ENCODE measurements around the gene POLR3B. TPM values are rescaled to one million over a fixed set of nuclear protein-coding genes. Genes with fewer than 3 reads are reported as not detected.

Gene POLR3B
- total RNA-seq, 1 experiment from 2014 or later = 12.9 TPM

DNA sequence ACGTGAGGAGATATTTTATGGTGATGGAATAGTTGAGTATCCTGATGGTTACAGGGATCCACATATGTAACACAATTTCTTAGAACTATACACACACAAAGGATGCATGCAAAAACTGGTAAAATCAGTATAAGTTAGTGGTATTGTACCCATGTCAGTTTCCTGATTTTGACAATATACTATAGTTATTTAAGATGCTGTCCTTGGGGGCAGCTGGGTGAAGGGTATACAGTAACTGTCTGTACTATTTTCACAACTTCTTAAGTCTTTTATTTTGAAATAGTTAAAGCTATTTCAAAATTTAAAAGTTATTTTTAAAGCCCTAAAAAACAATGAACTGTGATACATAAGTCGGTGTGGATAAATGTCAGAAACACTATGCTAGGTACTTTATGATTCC lies 24.5 kb upstream of the POLR3B start:
- BruUV-seq (replicated peaks) = no TSS peak
- ChIA-PET POLR2A (ENCODE audit: unreplicated experiment) (no interaction called here), CTCF (no interaction called here)
- Histone ChIP-seq H2AFZ (no peak overlapping the region), H3K27ac (no peak overlapping the region), H3K4me1 (replicated peaks; ENCODE audit: insufficient read depth) (no peaks in the 10 kb centered on the region), H3K36me3 (ENCODE audit: low read depth) (no peaks in the 10 kb centered on the region; the same call in 1 of the 2 replicates), H3K79me2 (ENCODE audit: low read depth) (no peaks in the 10 kb centered on the region), H3F3A (ENCODE audit: insufficient read depth, low read depth) (no peaks in the 10 kb centered on the region), H3K9me2 (ENCODE audit: insufficient read depth) (no peaks in the 10 kb centered on the region), H3K4me2 (no peak overlapping the region), H4K20me1 (ENCODE audit: insufficient read depth) (no peaks in the 10 kb centered on the region), H3K27me3 (ENCODE audit: insufficient read depth, low read depth) (no peaks in the 10 kb centered on the region), H3K9me3 (ENCODE audit: insufficient read depth, low read depth) (no peaks in the 10 kb centered on the region), H3K4me3 (no peak overlapping the region)
- TF ChIP-seq, protein P1, sequence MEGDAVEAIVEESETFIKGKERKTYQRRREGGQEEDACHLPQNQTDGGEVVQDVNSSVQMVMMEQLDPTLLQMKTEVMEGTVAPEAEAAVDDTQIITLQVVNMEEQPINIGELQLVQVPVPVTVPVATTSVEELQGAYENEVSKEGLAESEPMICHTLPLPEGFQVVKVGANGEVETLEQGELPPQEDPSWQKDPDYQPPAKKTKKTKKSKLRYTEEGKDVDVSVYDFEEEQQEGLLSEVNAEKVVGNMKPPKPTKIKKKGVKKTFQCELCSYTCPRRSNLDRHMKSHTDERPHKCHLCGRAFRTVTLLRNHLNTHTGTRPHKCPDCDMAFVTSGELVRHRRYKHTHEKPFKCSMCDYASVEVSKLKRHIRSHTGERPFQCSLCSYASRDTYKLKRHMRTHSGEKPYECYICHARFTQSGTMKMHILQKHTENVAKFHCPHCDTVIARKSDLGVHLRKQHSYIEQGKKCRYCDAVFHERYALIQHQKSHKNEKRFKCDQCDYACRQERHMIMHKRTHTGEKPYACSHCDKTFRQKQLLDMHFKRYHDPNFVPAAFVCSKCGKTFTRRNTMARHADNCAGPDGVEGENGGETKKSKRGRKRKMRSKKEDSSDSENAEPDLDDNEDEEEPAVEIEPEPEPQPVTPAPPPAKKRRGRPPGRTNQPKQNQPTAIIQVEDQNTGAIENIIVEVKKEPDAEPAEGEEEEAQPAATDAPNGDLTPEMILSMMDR (conservative IDR thresholded peaks at IDR 0.05) = no peak
- no peak for TF ChIP-seq EZH2 (IDR thresholded peaks at IDR 0.05; ENCODE audit: low read depth)
- no peak for DNase-seq
- intact Hi-C loops (cut with micrococcal nuclease; ENCODE audit: unreplicated experiment) = no loop called here

DNA sequence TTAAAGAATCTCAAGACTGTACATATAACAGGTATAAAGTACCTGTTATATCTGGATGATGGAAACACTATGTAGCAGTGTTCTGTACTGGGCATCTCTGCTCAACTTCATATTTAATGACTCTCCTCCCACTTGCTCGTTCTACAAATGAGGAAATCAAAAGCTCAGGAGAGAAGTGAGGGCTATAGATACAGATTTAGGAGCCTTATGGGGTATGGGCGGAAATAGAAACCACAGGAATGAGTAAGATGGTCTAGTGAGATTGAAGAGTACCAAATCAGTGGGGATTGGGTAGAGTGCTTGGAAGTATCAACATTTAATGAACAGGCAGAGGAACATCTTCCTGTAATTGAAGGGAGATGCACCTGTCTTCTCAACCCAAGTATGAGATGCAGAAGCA lies 23.8 kb upstream of the POLR3B start:
- H3K79me2 ChIP-seq (ENCODE audit: low read depth) = no peaks in the 10 kb centered on the region
- no peak overlapping the region for H3K27ac ChIP-seq
- intact Hi-C loops (cut with micrococcal nuclease; ENCODE audit: unreplicated experiment) = no loop called here
- no peak overlapping the region for H3K4me2 ChIP-seq
- H2AFZ ChIP-seq = no peak overlapping the region
- no peaks in the 10 kb centered on the region for H3K9me2 ChIP-seq (ENCODE audit: insufficient read depth)
- H3K9me3 ChIP-seq (ENCODE audit: insufficient read depth, low read depth) = no peaks in the 10 kb centered on the region
- H3K4me1 ChIP-seq (replicated peaks; ENCODE audit: insufficient read depth) = no peaks in the 10 kb centered on the region
- DNase-seq = no peak
- H3K36me3 ChIP-seq (ENCODE audit: low read depth) = no peaks in the 10 kb centered on the region; the same call in 1 of the 2 replicates
- H3K4me3 ChIP-seq = no peak overlapping the region
- H3F3A ChIP-seq (ENCODE audit: insufficient read depth, low read depth) = no peaks in the 10 kb centered on the region
- H4K20me1 ChIP-seq (ENCODE audit: insufficient read depth) = no peaks in the 10 kb centered on the region
- TF ChIP-seq, protein P1 (conservative IDR thresholded peaks at IDR 0.05) = no peak
- no peak for TF ChIP-seq EZH2 (IDR thresholded peaks at IDR 0.05; ENCODE audit: low read depth)
- BruUV-seq (replicated peaks) = no TSS peak
- H3K27me3 ChIP-seq (ENCODE audit: insufficient read depth, low read depth) = no peaks in the 10 kb centered on the region
- ChIA-PET CTCF (no interaction called here), POLR2A (ENCODE audit: unreplicated experiment) (no interaction called here)

DNA sequence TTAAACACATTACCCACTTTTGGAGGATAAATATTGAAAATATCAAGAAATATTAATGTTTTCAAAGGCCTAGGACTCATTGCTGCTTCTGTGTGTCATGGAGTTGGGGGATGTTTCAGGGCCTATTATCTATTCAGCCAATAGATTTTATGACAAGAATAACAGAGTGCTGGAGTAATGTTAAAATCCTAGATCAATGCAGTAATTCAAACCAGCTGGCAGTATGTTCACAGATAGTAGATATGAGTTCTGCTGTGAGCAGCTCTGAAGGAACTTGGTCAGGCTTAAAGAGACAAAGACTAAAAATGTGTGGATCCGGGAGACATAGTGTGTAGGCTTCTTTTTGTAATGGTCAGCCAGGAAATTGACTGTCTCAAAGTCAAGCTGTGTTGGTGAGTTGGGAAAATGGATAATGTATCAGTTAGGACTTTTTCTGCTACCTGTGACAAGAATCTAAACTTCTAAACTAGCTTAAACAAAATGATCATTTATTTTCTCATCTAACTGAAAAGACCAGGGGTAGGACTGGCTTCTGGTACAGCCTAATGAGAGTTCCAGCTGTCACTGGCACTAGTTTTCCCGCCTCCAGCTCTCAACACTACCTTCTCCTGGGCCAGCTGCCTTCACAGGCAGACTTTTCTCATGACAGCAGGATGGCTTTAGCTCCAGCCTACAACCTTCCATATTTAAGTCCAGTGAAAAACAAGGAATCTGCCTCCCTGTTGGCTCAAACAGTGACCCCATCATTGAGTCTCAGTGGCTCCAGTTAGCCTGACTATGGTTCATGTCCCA lies 16.3 kb upstream of the POLR3B start:
- Histone ChIP-seq H3F3A (ENCODE audit: insufficient read depth, low read depth) (peaks cover 9% of the 10 kb centered on the region; the same call in 1 of the 2 replicates), H3K9me2 (ENCODE audit: insufficient read depth) (no peaks in the 10 kb centered on the region), H3K9me3 (ENCODE audit: insufficient read depth, low read depth) (no peaks in the 10 kb centered on the region; the same call in 1 of the 2 replicates), H3K27me3 (ENCODE audit: insufficient read depth, low read depth) (no peaks in the 10 kb centered on the region), H3K27ac (no peak overlapping the region), H3K79me2 (ENCODE audit: low read depth) (no peaks in the 10 kb centered on the region), H3K36me3 (ENCODE audit: low read depth) (peaks cover 9% of the 10 kb centered on the region; the same call in 1 of the 2 replicates), H3K4me2 (no peak overlapping the region), H3K4me1 (replicated peaks; ENCODE audit: insufficient read depth) (peaks cover 16% of the 10 kb centered on the region), H2AFZ (no peak overlapping the region), H3K4me3 (no peak overlapping the region), H4K20me1 (ENCODE audit: insufficient read depth) (peaks cover 4% of the 10 kb centered on the region; the same call in 1 of the 2 replicates)
- CTCF ChIA-PET = interaction anchor here (0.6 kb wide), 1 partner anchor 24 kb away, joined by 3 read pairs; no protein-coding TSS in a partner anchor
- POLR2A ChIA-PET (ENCODE audit: unreplicated experiment) = no interaction called here
- DNase-seq = no peak
- no TSS peak for BruUV-seq (replicated peaks)
- intact Hi-C loops (cut with micrococcal nuclease; ENCODE audit: unreplicated experiment) = loop anchor here (5.0 kb wide), 1 partner anchor 39 kb away; the partner anchor contains the start of gene TCP11L2
- no peak for TF ChIP-seq EZH2 (IDR thresholded peaks at IDR 0.05; ENCODE audit: low read depth)
- TF ChIP-seq, protein P1 (conservative IDR thresholded peaks at IDR 0.05) = no peak
